WERI-Rb-1 (cell line): ENCODE results near the gene MUS81.

Experiments
- DNase-seq: peaks from one replicate; pipeline ENCODE4 v3.0.0-alpha.2; 2020
- H3K27ac ChIP-seq: fragments of 250-450 bp; sonication (Bioruptor Pico); 2 replicates; pipeline ENCODE4 v1.5.1; 2020; ENCODE audit warnings: mild to moderate bottlenecking, moderate library complexity
- H3K27me3 ChIP-seq: fragments of 250-450 bp; sonication (Bioruptor Pico); 2 replicates; pipeline ENCODE4 v1.5.1; 2021; ENCODE audit warnings: mild to moderate bottlenecking, low read depth, moderate library complexity; ENCODE audit not compliant: insufficient read depth, severe bottlenecking
- H3K36me3 ChIP-seq: fragments of 250-450 bp; sonication (Bioruptor Pico); 2 replicates; pipeline ENCODE4 v1.5.1; 2020; ENCODE audit warnings: mild to moderate bottlenecking, moderate library complexity
- H3K4me3 ChIP-seq: 2 replicates; pipeline ENCODE4 v1.5.1; 2011; ENCODE audit warnings: low read depth, mild to moderate bottlenecking, control low read depth, low read length
- H3K9me3 ChIP-seq: fragments of 250-450 bp; sonication (Bioruptor Pico); 2 replicates; pipeline ENCODE4 v1.5.1; 2021; ENCODE audit warnings: mild to moderate bottlenecking, moderate library complexity; ENCODE audit not compliant: severe bottlenecking
- TF ChIP-seq, protein P1 (sequence below): IDR thresholded peaks from 2 replicates; pipeline ENCODE4 v1.5.1; 2011; ENCODE audit warnings: low read depth, mild to moderate bottlenecking, control low read depth, inconsistent platforms, low read length

The MUS81 gene

DNA sequence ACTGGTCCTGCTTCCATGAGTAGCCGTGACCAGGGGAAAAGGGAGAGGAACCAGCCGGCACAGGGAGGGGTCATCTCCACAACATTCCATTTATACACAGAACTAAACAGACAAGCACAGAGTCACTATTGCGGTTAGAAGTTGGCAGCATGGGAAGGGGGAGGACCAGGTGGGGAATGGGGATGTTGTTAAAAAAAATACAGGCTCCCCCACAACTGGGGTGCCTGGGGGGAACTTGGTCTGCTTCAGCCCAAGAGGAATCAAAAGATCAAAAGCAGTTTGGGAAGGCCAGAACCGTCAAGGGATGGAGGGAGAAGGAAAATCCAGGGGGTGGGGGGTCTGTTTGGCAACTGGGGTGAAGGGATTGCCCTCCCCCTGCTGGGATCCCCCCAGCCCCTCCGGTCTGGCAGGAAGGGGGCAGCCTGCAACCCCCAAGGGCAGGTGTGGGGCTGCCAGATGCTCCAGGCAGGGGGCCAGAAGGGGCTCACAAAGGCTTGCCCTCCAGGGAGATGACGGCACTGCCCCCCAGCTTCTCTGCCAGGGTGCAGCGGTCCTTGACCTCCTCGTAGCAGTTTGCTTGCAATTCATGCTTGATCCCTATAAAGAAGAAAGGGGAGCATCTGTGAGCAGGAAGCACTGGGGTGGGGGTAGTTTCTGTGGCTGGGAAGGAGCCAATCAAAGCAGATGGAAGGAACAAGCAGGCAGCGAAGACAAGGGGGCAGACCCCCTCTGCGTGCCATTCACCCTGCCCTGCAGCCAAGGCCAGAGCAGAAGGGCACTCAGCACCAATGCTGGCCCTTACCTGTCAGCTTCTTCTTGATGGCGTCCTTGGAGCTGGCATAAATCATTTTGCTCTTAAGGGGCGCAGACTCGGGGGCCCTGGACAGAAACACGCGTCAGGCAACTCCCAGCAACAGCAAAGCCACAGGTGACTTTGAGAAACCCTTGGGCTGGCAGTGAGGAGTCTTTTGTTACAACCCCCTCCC is 5.1 kb upstream of the MUS81 start:
- Histone ChIP-seq H3K9me3 (peaks cover 5% of the 10 kb centered on the region), H3K27me3 (no peaks in the 10 kb centered on the region), H3K36me3 (peaks cover 70% of the 10 kb centered on the region), H3K4me3 (no peak overlapping the region), H3K27ac (no peak overlapping the region)
- no peak for DNase-seq
- TF ChIP-seq, protein P1, sequence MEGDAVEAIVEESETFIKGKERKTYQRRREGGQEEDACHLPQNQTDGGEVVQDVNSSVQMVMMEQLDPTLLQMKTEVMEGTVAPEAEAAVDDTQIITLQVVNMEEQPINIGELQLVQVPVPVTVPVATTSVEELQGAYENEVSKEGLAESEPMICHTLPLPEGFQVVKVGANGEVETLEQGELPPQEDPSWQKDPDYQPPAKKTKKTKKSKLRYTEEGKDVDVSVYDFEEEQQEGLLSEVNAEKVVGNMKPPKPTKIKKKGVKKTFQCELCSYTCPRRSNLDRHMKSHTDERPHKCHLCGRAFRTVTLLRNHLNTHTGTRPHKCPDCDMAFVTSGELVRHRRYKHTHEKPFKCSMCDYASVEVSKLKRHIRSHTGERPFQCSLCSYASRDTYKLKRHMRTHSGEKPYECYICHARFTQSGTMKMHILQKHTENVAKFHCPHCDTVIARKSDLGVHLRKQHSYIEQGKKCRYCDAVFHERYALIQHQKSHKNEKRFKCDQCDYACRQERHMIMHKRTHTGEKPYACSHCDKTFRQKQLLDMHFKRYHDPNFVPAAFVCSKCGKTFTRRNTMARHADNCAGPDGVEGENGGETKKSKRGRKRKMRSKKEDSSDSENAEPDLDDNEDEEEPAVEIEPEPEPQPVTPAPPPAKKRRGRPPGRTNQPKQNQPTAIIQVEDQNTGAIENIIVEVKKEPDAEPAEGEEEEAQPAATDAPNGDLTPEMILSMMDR: no peak

DNA sequence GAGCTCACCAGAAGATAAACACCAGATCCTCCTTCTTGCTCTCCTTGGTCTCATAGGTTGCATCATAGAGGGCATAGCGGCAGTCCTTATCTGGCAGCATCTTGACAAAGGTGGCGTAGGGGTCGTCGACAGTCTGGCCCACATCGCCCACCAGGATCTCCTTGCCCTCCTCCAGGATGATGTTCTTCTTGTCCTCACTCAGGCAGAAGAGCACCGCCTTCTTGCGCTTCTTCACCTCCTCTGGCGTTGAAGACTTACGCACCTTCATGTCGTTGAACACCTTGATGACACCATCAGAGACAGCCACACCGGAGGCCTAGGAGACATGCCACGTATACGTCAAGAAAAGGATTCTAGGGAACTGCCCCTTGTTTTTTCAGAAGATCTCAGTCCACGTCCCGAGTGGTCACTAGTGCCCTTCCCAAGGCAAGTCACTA is 4.3 kb upstream of the MUS81 start:
- Histone ChIP-seq H3K27ac (no peak overlapping the region), H3K36me3 (peaks cover 73% of the 10 kb centered on the region), H3K27me3 (no peaks in the 10 kb centered on the region), H3K4me3 (no peak overlapping the region), H3K9me3 (peaks cover 5% of the 10 kb centered on the region)
- no peak for DNase-seq
- TF ChIP-seq, protein P1: no peak

DNA sequence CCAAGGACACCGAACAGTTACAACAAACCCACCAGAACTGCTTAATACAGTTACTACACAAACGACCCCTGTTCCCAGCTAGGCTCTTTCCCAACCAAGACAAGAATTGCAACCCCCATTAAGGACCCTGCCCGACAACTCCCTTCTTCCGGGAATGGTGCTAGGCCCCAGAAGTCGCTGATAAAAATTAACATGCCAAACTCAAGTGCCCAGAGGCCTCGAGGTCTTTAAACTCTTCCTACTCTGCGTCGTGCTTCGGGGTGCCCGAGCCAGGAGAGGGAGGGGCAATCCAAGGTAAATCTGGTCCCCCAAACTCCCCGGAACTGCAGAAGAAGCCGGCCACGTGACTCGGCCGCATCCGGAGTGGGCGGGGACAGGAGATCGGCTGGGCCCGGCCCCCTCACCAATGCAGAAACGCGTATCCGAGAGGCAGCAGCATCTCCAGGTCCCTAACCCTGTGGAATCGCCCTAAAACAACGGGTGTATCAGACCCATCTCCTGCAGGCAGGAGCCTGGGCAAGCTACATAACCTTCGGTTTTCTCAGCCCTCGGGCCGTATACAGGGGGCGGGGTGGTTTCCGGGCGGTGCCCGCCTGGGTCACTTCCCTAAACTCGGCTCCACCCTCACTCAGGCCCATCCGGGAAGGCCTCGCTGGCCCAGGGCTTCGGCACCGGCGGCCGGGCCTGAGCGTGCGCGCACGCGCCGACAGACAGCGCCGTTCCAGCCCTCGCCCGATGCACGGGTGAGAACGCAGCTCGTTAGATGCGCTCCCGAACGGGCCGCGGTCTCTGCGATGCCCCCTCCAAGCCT is 3.3 kb upstream of the MUS81 start:
- peak; percentile 67 for DNase-seq
- peak overlapping the region; percentile 99 for H3K27ac ChIP-seq
- peaks cover 72% of the 10 kb centered on the region for H3K36me3 ChIP-seq
- peak overlapping the region; percentile 96 for H3K4me3 ChIP-seq
- H3K9me3 ChIP-seq: no peaks in the 10 kb centered on the region
- H3K27me3 ChIP-seq: no peaks in the 10 kb centered on the region
- TF ChIP-seq, protein P1: no peak

DNA sequence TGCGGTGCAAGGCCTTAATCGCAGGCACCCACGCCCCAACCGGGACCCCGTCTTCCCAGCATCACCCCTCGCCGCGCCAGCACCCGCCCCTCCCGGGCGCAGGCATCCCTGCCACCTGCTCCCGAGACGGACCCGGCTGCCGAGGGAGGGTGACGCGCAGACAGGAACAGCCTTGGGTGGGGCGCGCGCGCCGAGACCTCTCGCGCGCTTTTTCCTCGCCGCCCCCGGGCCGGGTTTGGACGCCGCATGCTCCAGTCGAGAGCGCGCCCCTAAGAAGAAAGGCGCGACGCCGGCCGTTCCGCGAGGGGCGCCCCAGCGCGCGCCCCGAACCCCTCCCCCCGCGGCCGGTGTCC is 2.8 kb upstream of the MUS81 start:
- Histone ChIP-seq H3K9me3 (no peaks in the 10 kb centered on the region), H3K27ac (peak overlapping the region; percentile 99), H3K36me3 (peaks cover 72% of the 10 kb centered on the region), H3K4me3 (peak overlapping the region; percentile 96), H3K27me3 (no peaks in the 10 kb centered on the region)
- DNase-seq: peak; percentile 55
- TF ChIP-seq, protein P1: no peak

DNA sequence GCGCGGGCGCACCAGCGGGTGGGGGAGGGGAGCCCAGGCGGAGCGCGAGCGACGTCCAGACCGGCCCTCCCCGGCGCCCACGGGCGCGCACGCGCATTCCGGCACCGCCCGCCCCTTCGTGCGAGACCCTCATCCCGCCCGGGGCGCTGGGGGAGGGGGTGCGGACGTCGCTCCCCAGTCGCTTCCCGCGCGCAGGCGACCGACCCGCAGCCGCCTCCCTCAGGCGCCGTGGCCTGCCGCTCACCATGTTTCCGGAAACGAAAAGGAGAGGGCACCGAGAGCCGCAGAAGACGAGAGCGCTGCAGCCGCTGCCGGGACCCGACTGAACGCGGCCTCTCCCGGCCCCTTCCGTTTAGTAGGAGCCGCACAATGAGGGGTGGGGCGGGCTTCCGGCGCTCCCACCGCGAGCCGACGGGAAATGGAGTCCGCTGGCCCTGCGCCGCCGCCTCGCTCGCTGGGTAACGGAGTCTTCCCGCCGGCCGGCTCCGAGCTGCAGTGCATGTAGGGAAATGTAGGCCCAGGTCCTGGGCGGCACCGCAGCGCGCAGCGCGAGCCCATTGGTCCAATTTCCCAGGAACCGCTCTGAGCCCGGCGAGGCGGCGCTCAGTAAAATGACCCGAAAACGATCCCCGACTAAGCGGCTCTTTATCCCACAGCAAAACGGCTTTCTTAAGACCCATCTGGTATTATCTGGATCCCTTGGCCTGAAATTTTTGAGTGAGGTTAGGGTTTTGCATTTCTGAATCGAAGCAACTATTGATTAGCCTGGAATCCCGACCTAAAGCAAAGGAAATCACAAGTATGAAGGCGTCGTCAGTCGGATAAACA is 2.2 kb upstream of the MUS81 start, which contains the start of gene CFL1:
TSS of gene CFL1 (minus strand) at position 328 of the 828 bp plus-strand sequence. CDS start at position 247, 81 bp downstream.
- H3K4me3 ChIP-seq: peak within 1 kb of the TSS; percentile 96
- DNase-seq: peak; percentile 98
- peaks cover 72% of the 10 kb centered on the region for H3K36me3 ChIP-seq
- H3K27me3 ChIP-seq: no peaks in the 10 kb centered on the region
- no peaks in the 10 kb centered on the region for H3K9me3 ChIP-seq
- H3K27ac ChIP-seq: peak within 1 kb of the TSS; percentile 99
- TF ChIP-seq, protein P1: no peak
